RPMI8226 (cell line): ENCODE results near the gene EDN2.

Experiments
- DNase-seq: peaks from one replicate; pipeline ENCODE4 v3.0.0-alpha.2; 2015

Gene EDN2

DNA sequence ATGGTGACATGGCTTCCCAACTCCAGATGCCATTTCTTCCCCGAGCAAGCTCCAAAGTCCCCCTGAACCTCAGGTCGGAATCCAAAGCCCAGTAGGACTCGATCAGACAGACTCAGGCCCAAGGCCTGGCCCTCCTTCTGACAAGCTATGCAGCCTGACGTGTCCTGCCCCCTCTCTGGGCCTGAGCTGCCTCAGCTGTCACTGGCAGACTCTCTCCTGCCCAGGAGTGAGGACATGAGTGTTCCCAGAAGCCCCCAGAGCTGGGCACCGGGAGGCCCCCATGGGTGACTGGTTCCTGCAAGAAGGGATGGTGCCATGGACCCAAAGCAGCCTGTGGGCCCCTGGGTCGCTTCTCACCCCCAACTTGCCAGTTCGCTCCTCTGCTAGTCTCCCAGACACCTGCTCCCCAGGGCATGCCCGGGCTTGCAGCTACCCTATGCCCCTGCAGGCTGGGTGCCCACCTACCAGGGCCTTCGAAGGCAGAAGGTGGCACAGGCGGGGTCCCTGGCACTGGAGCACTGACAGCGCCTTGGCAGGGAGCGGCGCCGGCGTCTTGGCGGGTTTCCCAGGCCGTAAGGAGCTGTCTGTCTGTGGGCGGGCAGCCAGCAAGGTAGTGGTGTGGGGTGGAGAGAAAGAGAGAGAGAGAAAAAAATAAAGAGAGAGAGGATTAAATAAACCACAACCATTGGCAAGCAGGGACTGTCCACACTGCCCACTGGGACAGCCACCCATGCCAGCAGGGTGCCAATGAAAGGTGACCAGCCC is 2.3 kb downstream of the EDN2 start:
- peak; percentile 96 for DNase-seq

DNA sequence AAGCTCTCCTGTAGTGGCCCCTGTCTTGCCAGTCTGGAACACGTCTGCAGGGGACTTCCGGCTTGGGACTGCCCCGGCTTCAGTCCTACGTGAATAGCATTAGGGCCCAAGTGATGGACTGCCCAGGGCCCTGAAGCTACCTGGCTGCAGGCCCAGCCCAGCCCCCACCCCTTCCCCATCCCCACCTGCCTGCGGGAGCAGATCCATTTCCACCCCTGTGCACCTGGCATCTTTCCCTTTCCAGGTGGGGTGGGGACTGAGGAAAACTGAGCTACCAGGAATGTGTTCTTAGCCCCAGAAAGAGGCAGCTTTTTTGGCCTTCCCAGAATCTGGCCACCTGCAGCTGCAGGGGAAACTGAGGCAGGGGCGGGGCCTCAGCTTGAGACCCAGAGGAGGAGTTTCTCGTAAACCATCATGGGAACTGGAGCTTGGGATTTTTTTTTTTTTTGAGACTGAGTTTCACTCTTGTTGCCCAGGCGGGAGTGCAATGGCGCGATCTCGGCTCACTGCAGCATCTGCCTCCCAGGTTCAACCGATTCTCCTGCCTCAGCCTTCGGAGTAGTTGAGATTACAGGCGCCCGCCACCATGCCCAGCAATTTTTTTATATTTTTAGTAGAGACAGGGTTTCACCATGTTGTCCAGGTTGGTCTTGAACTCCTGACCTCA is 3.2 kb downstream of the EDN2 start:
- DNase-seq, result no peak

DNA sequence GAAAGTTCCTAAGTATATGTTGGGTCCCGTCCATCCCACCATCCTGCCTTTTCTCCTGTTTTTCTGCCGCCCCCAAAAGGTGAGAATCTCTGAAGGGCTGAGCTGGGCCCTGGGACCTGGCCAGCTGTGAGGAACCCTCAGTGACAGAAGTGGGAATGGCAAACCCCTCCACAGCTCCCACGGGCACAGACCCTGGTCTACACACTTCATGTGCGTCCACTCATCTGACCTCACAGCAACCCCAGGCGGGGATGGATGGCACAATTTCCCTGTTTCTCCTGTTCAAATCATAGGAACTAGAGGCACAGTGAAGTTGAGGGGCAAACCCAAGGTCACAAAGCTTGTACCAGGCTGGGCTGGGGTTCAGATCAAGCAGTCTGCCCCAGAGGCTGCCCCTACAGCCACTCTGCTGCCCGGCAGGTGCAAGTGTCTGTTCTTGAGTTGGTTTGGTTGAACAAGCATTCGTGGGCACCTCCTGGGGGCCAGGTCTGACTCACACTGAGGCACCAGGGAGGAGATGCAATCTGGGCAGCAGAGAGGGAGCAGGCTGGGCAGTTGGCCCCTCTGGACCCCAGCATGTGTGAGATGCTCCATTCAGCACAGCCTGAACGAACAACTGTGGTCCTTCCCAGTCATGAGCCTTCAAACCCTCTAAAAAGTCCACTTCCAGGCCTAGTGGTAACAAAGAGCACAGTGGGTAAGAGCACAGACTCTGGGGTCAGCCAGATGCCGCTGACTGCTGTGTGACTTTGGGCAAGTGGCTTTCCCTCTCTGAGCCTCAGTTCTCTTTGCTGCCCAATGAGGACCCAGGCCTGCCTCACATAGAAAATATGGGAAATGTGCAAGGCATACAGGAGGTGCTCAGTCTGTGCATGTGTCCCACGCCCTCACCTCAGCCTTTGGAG is 4.0 kb downstream of the EDN2 start:
- DNase-seq, result no peak

DNA sequence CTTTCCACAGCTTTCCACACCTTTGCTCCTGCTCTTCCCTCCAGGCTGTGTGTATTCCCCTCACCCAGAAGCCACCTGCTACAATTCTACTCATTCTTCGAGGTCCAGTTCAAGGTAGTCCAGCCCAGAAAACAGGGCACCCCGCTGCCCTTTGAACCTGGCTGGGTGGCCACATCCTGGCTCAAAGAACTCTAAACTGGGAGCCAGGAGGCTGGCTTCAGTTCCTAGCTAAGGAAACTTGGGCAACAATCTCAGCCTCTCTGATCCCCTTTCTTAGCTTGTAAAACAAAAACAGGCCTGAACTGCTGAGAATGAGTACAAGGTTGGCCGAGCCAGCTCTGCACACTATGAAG is 4.7 kb downstream of the EDN2 start:
- no peak for DNase-seq

DNA sequence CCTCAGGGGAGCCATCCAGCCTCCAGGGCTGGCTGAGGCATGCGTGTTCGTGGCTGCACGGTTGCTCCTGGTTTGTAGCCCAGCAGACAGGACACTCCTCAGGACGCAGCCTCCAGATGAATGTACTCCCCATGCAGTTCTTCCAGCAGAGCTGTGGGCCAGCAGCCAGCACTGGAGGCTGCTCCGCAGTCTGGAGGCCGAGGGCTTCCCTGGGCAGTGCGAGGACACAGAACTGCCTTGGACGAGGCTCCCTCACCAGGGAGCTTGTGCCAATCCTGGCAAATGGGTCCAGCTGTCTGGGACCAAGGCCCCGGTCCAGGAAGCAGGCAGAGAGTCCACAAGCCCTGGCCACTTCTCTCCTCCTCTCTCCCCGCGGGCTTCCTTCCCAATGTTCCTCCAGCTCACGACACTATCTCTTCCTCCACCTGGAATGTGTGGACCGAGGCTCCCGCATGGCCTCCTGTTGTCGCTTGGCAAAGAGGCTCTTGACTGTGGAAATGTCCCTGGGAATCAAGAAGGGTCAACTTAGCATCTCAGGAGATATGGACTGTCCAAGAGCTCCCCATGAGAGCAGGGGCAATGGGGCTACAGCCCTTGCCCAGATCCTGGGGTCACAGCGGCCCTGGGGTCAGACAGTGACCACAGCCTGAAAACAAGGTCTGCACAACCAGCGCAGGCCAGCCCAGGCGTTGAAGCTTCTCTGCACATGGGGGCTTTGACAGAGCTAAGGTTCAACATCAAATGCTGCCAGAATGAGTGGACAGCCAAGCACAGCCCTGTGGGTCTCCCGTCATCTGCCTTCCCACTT is 5.3 kb downstream of the EDN2 start:
- no peak for DNase-seq

DNA sequence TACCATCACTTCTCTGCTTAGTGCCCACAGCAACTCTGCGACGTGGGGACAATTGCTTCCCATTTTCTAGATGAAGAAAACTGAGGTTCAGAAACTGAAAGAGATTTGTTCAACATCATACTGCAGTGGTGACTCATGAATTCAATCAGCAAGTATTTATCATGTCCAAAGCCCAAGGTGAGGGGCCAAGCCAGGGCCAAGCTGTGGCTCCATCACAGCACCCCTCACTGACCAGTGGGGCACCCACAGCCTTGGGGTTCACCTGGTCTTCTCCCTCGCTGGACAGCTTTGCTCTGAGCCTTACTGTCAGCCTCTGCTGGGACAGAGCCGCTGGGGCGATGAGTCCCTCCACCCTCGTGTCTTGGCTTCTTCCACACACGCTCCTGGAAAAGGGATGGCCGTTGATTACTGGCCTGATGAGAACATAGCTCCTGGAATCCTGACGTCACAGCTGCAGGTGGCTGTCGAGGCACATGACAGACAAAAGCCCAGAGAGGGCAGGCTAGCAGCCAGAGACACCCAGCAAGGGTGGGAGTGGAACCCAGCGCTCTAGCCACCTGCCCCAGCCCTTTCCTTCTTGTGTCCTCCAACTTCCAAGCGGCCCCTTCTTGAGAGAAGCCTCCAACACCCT is 6.2 kb downstream of the EDN2 start:
- DNase-seq, result no peak

DNA sequence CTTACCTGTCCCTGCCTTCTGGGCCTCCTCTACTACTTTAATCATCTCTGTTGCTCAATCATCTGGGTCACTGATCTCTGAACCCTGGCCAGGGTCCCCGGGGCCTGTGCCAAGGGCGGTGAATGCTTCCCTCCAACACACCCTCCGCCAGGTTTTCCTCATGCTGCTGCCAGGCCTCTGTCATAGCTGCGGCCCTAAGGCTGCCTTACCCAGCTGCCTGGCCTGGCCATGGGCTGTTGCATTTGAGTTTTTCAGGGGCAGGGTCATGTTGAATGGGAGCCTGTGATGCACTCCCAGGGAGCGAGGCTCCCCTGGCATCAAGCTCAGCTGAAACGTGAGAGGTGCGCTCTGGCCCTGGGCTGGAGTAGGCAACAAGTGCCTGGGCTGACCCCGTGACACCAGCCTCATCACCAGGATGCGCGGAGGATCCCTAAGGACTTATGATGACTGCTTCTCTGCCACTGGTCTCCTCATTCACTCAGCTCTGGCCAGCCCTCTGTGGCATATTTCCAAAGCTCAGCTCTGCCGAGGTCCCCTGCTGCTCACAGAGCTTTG is 7.6 kb downstream of the EDN2 start:
- DNase-seq, result no peak

DNA sequence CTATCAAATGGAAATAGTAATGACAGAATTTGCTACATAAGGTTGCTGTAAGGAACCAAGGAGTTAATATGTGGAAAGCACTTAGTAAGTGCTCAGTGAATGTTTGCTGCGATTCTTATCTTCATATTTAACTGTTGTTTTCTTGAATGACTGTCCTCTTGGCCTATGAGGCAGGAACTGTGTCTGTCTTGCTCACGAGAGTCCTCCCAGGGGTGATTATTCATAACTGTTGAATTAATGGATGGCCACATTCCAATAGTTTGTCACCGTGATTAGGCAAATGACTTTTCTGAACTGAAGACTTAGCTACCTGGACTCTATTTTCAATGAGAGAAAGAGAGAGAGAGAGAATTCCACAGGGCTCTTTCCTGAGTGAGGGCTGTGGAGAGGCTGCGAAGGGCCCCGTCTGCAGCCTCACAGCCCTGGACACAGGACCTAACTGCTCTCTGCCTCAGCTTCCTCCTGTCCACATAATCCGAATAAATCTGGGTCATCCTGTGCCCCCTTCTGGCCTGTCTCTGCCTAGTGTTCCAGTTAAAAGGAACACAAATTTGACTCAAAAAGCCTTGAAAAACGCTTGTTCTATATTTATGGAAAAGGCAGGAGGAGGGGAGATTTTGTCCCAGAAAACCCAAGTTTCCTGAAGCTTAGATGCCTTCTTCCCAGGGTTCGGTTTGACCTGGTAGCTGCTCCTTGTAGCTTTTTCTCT is 8.5 kb downstream of the EDN2 start:
- DNase-seq, result no peak

DNA sequence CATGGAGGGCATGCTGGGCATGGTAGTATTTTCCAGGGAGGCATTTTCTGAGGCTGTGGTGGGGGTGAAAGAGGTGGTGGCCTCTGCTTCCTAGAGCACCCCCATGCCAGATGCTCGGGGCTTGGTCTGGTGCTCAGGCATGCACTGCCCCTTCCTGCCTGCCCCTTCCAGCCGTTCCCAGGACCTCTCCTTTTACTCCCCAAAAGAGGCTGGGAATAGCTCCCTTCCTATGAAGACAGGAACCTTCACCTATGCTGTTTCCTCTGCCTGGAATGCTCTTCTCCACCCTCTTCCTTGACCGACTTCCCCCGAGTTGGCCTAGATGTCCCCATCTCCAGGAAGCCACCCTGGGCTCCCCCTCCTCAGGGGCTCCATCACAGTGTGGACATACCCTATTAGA is 9.1 kb downstream of the EDN2 start:
- no peak for DNase-seq

DNA sequence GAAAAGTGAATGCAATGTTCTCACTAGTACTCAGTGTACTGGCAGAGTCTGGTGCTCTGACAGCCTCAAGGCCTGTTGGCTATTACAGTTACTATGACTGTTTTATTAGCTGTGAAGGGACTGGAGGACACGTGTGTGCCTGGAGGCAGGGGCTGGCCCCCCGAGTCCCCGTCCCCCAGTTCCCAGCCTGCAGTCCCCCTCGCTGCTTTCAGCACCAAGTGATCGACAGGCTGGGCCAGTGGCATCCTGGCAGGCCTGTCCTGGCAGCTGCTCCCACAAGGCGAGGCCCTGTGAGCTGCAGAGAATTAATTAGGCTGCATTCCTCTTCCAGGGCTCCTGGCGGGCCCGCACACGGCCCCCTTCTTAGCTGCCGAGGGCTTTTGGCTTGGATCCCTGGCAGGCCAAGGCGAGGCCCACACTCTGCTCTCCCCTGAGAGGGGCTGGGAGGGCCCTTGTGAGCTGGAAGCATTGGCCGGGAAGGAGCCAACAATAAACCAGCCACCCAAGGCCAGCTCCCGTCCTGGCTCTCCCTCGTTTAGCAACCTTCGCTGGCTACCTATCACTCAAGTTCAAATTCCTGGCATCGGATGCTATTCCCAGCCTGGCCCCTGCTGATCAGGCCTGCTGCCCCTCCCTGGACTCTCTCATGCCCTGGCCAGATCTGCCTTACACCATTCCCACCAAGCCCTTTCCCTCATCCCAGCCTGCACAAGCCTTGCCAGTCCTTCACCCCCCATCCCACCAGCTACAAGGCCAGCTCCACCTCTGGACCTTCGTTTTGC is 9.8 kb downstream of the EDN2 start:
- DNase-seq, result no peak

DNA sequence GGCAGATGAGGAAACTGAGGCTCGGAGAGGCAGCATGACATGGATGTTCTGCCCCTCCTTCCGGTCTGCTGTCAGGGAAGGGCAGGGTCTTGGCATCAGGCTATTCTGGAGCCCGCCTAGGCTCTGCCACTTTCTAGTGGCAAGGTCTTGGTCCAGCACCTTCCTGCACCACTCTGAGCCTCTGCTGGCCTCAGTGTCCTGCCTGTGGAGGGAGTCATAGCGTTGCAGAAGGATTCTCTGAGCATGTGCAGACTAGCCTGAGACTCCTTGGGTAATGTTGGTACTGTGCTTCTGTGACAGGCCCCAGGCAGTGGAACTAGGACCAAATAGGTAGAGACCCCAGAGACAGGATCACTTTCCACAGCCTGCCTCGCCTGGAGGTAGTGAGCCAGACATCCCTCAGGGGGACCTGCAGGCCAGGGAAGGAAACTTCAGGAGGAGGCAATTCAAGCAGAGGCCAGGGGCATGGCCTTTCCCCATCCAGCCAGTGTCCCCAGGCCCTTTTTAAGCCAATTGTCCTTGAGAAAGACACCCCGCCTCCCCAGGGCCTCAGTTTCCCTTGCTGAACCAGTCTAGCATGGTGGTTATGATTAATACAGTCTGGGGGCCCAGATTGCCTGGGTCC is 10.6 kb downstream of the EDN2 start:
- no peak for DNase-seq

DNA sequence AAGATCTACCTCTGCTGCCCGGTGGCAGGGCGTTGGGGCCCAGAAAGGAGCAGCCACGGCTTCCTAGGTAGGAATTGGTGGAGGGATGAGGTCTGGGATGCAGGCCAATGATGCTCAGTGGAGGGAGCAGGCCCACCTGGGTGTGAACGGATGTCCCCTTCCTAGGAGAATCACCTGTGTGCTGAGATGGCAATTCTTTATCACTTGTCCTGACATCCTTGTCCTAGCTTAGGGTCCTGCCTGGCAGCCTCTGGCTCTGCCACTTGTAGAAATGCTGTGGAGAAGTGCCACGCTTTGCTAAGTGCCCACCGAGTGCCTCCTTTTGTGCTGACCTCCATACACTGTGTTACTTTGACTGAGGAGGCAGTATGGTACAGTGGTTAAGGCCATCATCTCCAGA is 12.8 kb downstream of the EDN2 start:
- DNase-seq, result no peak

DNA sequence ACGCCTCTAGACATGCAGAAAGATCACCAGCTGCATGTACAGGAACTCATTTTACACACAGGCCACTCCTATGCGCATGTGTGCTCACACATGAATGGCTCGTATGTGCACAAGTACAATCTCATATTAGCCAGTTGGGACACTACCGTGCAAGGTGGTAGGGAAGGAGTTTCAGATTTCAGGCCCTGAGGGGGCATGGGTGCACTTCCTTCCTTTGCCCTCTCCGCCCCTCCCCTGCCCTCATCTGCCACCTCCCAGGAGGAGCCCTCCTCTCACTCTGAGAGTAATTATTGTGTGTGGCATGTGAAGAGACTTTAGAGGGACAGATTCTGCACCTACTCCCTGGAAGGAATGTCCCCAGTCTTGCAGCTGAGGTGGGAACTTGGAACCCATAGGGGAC is 14.8 kb downstream of the EDN2 start:
- no peak for DNase-seq

DNA sequence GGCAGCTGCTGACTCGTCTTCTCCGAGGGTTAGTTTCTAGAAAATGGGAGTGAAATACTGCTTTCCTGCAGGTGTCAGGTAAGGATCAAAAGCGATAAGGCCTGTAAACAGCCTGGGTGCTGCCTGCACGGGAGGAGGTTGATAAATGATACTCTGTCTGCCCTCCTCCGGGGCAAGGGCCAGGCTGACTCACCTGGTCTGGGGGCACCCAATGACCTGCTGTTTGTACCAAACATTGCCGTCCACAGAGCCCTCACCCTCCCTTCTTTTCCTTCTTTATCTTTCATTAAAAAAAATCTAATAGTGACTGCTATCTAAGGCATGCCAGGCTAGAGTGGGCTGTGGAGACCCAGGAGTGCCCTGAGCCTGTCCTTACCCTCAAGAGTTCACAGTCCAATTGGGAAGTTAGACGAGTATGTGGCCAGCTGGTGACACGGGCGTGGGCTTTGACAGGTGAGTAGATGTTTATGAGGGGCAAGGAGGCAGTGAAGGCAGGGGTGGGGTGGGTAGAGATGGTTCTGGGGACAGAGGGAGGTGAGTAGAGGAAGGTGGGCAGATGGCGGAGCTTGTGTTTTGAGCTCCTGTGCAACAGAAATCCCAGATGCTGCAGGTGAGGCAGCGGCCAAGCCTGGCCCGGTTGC is 16.2 kb downstream of the EDN2 start:
- no peak for DNase-seq

DNA sequence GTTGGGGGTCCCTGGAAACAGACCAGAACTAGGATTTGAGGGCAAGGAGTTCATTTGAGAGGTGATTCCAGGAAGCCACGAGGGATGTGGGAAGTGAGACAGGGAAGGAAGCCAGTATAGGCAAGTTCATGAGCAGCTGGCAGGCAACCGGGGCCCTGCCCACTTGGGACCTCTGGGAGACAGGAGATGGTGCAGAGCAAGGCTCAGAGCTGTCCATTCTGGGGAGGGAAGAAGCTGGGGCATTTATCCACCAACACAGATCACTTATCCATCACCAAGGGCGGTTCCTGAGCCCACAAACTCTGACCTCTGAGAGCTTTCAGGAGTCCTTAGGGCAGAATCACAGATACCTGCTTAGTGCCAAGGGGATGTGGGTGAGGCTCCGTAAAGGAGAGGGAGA is 16.8 kb downstream of the EDN2 start:
- no peak for DNase-seq

DNA sequence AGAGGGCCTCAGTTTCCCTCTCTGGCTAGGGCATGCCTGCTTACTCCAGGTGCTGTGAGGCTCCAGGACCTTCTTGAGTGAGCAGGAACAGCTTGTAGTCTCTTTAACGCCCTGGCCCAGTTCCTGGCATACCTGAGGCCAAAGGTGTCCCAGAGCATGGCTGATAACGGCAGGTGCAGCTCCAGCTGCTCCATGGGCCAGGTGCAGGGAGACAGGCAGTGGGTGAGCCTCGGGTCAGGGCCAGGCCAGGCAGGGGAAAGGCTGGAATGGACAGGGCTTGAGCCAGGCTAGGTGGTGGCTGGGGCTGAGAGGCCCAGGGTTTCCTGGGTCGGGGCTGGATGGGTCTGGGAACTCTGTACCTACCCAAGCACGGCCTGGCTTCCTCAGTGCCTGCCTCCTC is 18.3 kb downstream of the EDN2 start:
- DNase-seq, result no peak

DNA sequence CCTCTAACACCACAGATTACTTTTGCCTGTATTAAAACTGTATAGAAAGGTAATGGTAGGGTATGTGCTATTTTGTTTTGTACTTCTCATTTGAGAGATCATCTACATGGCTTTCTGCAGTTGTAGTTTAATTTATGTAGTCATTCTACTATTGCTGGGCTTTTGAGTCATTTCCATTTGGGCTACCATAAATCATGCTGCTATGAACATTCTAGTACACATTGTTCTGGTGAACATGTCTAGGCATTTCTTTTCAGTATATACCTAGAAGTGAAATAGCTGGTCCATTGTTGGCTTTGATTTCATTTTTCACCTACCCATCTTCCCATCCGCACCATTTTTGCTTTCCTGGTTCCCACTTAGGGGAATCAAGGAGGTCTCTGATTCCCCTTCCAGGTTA is 18.7 kb downstream of the EDN2 start:
- no peak for DNase-seq

DNA sequence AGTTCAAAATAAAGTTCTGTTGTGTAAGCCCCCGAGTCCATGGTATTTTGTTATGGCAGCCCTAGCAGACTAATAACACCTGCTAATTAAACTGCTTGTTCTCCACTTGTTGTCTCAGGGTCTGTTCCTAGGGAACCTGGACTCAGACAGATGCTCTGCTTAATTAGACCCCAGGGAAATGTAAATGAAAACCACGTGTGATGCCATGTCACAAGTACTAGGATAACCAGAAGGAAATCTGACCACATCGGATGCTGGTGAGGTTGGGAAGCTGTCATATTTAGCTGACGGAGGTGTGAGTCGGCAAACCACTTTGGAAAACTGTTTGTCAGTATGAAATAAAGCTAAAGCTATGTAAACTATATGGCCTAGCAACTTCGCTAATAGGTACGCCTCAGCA is 19.6 kb downstream of the EDN2 start:
- no peak for DNase-seq

DNA sequence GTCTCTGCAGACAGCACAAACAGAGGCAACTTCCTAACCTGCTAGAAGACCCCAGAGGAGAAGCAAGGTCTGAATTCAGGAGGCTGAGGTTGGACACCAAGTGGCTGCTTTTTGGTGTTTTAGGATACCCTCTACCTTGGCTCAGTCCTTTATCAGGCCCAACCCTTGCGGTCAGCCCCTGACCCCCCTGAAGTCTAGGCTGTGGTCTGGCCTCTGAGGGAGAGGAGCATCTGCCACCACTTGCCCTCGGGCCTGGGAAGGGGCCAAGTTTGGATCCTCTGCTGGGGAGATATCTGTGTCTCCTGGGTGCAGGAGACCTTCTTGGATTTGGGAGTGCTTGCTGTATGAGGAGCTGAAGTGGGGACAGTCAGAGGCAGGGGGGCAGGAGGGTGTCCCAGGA is 21.0 kb downstream of the EDN2 start:
- no peak for DNase-seq

DNA sequence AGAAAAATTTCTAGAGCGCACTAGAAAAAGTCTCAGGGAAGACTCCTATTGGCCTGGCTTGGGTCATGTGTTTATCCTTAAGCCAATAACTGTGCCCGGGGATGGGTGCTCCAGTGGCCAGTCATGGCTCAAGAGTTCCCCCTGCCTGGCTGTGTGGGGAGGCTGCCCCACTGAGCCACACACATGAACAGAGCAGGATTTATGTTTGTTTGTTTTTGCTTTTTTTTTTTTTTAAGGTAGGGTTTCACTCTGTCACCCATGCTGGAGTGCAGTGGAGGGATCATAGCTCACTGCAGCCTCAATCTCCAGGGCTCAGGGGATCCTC is 21.8 kb downstream of the EDN2 start:
- no peak for DNase-seq
